ENCODE data around the gene SPC25.
"Not testable (repeated sequence)": the region's sequence is repeated elsewhere in the genome, so short reads cannot be mapped to it uniquely, and the experiment has no call there.

Gene SPC25

GRCh38 chr2:168895771-168896170 is 5.5 kb upstream of the SPC25 start:
- Mint-ChIP-seq H3K4me3 (no peak overlapping the region), H3K9me3 (no peaks in the 10 kb centered on the region), H3K36me3 (ENCODE audit: low read depth) (no peaks in the 10 kb centered on the region), H3K27me3 (ENCODE audit: low read depth, poor library complexity) (peaks cover 15% of the 10 kb centered on the region), H3K4me1 (peaks cover under 1% of the 10 kb centered on the region), H3K27ac (no peak overlapping the region)
- no peak for DNase-seq
- no peak for TF ChIP-seq CTCF (IDR thresholded peaks at IDR 0.05)

- Mint-ChIP-seq H3K27ac (no peak overlapping the region), H3K4me1 (peaks cover 12% of the 10 kb centered on the region), H3K4me3 (no peak overlapping the region)
Measured at GRCh38 chr2:168894720-168895119, 4.5 kb upstream of the SPC25 start.

GRCh38 chr2:168894101-168894500 is 3.9 kb upstream of the SPC25 start:
- Mint-ChIP-seq H3K27ac (no peak overlapping the region), H3K27me3 (ENCODE audit: low read depth, poor library complexity) (peaks cover 18% of the 10 kb centered on the region), H3K9me3 (no peaks in the 10 kb centered on the region), H3K36me3 (ENCODE audit: low read depth) (no peaks in the 10 kb centered on the region), H3K4me1 (peaks cover 18% of the 10 kb centered on the region), H3K4me3 (no peak overlapping the region)
- DNase-seq = no peak
- no peak for TF ChIP-seq CTCF (IDR thresholded peaks at IDR 0.05)

More at GRCh38 chr2:168894720-168895119, 4.5 kb upstream of the SPC25 start:
- H3K27me3 Mint-ChIP-seq (ENCODE audit: low read depth, poor library complexity) = peaks cover 18% of the 10 kb centered on the region
- TF ChIP-seq CTCF (IDR thresholded peaks at IDR 0.05) = no peak
- DNase-seq = no peak
- no peaks in the 10 kb centered on the region for H3K9me3 Mint-ChIP-seq
- no peaks in the 10 kb centered on the region for H3K36me3 Mint-ChIP-seq (ENCODE audit: low read depth)

- Mint-ChIP-seq H3K27ac (no peak overlapping the region), H3K9me3 (no peaks in the 10 kb centered on the region)
Measured at GRCh38 chr2:168892327-168892726, 2.1 kb upstream of the SPC25 start.

GRCh38 chr2:168889635-168890005 is 610 bp downstream of the SPC25 start:
- H3K27ac Mint-ChIP-seq = no peak overlapping the region
- peaks cover 30% of the 10 kb centered on the region for H3K36me3 Mint-ChIP-seq (ENCODE audit: low read depth)
- H3K9me3 Mint-ChIP-seq = no peaks in the 10 kb centered on the region
- TF ChIP-seq CTCF (IDR thresholded peaks at IDR 0.05) = no peak
- no peak for DNase-seq
- H3K4me1 Mint-ChIP-seq = peaks cover 19% of the 10 kb centered on the region
- H3K27me3 Mint-ChIP-seq (ENCODE audit: low read depth, poor library complexity) = peaks cover 18% of the 10 kb centered on the region
- H3K4me3 Mint-ChIP-seq = peak overlapping the region; percentile 97

More at GRCh38 chr2:168892327-168892726, 2.1 kb upstream of the SPC25 start:
- Mint-ChIP-seq H3K27me3 (ENCODE audit: low read depth, poor library complexity) (peaks cover 18% of the 10 kb centered on the region), H3K36me3 (ENCODE audit: low read depth) (peaks cover 7% of the 10 kb centered on the region), H3K4me3 (no peak overlapping the region), H3K4me1 (peaks cover 19% of the 10 kb centered on the region)
- DNase-seq = no peak
- no peak for TF ChIP-seq CTCF (IDR thresholded peaks at IDR 0.05)

- H3K9me3 Mint-ChIP-seq = no peaks in the 10 kb centered on the region
- H3K4me1 Mint-ChIP-seq = peaks cover 10% of the 10 kb centered on the region
- H3K4me3 Mint-ChIP-seq = no peak overlapping the region
- no peak for DNase-seq
- peaks cover 55% of the 10 kb centered on the region for H3K36me3 Mint-ChIP-seq (ENCODE audit: low read depth)
- TF ChIP-seq CTCF (IDR thresholded peaks at IDR 0.05) = no peak
- no peak overlapping the region for H3K27ac Mint-ChIP-seq
- H3K27me3 Mint-ChIP-seq (ENCODE audit: low read depth, poor library complexity) = no peaks in the 10 kb centered on the region
Measured at GRCh38 chr2:168884975-168885374, 5.3 kb downstream of the SPC25 start.

- not testable (repeated sequence) for H3K4me1 Mint-ChIP-seq
Measured at GRCh38 chr2:168882163-168882562, 8.1 kb downstream of the SPC25 start.

More at GRCh38 chr2:168882163-168882562, 8.1 kb downstream of the SPC25 start:
- H3K4me3 Mint-ChIP-seq; DNase-seq; H3K9me3 Mint-ChIP-seq; H3K27ac Mint-ChIP-seq; H3K27me3 Mint-ChIP-seq (ENCODE audit: low read depth, poor library complexity): not testable (repeated sequence)
- H3K36me3 Mint-ChIP-seq (ENCODE audit: low read depth) = peaks cover 52% of the 10 kb centered on the region

All from nephron progenitor cell (in vitro differentiated cells).